HG03103 (cell line): ENCODE measurements around the gene RPL5.
"Not testable (repeated sequence)": the region's sequence is repeated elsewhere in the genome, so short reads cannot be mapped to it uniquely, and the experiment has no call there.

Experiments
- ATAC-seq: cut with Tn5 transposase; IDR thresholded peaks from one replicate; pipeline ENCODE4 v1.9.1; 2021; ENCODE audit warnings: low read depth; ENCODE audit not compliant: unreplicated experiment

Gene RPL5

DNA sequence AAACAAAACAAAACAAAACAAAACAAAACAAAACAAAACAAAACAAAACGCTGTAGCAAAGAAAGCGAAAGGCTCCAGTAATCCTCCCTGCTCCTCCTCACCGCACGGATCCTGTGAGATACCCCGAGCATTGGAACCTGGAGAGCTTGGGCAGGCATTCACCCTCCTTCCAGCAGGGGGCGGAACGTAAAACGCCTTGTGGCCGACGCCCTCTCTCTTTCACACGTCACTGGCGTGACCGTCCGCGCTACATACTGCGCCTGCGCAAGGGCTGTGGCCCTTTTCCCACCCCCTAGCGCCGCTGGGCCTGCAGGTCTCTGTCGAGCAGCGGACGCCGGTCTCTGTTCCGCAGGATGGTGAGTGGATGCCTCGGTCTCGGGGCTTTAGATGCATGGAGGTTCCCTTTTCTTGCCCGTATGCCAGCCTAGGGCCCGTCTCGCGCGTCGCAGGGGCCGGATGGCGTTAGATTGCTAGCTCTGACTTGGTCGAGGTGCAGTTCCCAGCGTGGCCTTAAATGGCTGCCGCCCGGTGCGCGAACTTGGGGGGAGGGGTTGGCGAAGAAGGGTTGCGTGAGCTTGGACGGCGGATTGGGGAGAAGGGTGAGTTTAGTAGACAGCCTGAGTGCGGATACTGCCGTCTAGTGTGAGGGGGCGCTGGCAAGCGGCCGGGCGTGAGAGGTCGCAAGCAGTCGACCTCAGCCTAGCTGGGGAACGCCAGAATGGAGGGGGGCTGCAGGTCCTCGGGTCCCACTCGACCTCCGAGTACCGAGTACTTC, at the start of gene RPL5:
TSS of gene RPL5 (plus strand) at position 279 of the 775 bp plus-strand sequence. CDS start at position 354, 75 bp downstream.
- ATAC-seq, result peak; percentile 87

DNA sequence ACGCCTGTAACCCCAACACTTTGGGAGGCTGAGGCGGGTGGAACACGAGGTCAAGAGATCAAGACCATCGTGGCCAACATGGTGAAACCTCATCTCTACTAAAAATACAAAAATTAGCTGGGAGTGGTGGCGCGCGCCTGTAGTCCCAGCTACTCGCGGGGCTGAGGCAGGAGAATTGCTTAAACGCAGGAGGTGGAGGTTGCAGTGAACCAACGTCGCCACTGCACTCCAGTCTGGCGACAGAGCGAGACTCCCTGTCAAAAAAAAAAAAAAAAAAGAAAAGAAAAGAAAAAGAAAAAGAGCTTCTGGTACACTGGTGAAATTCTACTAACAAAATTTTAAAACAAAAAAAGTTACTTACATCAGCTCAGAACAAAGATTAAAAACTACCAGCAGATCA, 48.3 kb upstream of the RPL5 start:
- ATAC-seq, result not testable (repeated sequence)

- ATAC-seq, result no peak
Measured at GRCh38 chr1:92784021-92784638, 47.7 kb upstream of the RPL5 start.

DNA sequence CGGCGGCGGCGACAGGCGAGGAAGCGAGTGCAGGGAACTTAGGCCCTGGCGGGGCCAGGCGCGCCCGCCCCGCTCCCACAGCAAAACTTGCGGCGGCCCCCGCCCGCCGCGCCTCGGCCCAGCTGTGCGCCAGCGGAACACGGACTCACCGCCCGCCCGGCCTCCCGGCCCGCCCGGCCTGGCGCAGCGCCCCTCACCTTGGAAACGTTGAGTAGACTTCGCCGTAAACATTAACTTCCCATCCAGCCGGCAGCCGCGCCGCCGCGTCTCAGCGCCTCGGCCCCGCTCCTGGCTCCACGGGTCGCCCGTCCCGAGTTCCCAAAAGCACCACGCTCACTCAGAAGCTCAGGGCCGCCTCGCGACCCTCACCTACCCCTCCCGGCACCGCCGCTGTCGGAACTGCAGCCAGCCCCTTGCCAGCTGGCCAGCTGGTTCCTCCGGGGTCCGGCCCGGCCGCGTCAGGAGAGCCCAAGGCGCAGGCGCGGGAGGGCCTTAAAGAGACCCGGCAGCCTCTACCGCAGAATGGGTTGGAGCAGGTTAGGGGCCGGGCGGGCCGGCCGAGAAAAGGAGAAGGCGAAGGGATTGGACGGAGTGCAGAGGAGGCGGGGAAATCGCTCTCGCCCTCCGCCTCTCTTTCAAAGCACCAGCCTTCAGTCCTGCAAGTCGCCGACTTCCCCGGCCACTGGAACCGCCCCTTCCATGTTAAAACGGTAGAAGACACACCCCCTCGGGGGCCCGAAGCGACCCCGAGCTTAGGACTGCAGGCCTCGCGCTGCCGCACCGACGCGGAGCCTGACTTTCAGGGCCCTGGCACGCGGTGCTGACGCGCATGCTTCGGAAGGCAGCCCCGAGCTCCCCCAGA, 47.0 kb upstream of the RPL5 start, which contains the start of gene EVI5:
TSS of gene EVI5 (minus strand) at position 470 of the 862 bp plus-strand sequence. CDS start 48,562 bp downstream, outside the sequence.
- peak; percentile 85 for ATAC-seq

DNA sequence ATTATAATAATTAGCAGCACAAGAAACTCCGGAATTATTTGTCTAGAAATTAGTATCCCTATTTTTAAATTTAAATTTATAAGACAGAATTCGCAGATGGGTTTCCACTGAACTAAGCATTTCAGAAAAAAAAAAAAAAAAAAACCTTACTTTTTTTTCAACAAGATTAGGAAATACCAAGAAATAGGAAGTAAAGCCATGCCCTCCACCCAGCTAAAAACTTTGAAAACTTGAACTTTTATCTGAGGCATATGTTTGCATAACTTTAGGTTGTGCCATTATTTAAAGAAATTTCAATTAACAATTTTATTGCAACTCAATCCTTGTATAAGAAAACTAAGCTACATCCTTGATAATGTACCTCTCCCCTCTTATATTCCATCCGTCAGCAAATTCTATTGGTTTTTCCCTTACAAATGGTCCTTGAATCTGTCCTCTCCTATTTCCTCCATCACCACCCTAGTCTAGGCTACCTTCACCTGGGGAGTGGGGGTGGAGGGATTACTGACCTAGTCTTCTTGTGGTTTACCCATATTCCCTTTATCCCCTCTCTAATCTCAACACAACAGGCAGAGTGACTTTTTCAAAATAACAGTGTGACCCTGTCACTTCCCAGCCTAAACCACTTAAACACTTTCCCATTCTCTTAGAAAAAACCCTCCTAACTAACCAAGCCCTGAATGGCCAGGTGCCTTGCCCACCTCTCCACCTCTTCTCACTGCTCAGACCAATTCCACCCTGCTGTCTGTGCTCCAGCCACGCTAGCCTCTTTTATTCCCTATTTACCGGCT, 45.5 kb upstream of the RPL5 start:
- no peak for ATAC-seq

DNA sequence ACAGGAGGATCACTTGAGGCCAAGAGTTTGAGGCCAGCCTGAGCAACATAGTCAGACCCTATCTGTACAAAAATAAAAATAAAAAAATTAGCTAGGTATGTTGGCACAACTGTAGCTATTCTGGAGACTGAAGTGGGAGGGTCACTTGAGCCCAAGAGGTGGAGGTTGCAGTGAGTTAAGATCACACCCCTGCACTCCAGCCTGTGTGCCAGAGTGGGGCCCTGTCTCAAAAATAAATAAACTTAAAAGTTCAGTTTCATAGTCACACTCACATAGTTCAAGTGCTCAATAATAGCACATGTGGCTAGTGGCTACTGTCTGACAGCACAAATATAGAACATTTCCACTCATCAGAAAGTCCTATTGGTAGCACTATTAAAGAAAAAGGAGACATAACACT, 41.8 kb upstream of the RPL5 start:
- no peak for ATAC-seq

DNA sequence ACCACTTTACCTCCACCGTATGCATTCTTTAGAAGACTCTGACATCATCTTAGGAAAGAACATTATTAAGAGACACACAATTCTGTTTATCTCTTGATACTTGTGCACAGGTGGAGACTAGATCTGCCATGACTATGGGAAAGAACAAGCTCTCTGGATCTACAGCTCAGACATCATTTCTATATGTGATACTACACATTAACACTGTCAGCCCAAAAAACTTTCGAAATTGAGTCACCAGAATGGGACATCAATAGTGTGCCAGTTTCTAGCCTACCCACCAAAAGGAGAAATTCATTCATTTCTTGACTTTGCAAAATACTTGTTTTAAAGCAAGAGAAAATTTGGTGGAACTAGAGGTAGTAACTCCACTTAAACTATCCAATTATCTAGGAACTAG, 41.0 kb upstream of the RPL5 start:
- ATAC-seq, result no peak

- ATAC-seq, result no peak
Measured at GRCh38 chr1:92791487-92792066, 40.3 kb upstream of the RPL5 start.

GRCh38 chr1:92792340-92792782, 39.5 kb upstream of the RPL5 start:
- ATAC-seq, result no peak

GRCh38 chr1:92795166-92795565, 36.7 kb upstream of the RPL5 start:
- no peak for ATAC-seq

DNA sequence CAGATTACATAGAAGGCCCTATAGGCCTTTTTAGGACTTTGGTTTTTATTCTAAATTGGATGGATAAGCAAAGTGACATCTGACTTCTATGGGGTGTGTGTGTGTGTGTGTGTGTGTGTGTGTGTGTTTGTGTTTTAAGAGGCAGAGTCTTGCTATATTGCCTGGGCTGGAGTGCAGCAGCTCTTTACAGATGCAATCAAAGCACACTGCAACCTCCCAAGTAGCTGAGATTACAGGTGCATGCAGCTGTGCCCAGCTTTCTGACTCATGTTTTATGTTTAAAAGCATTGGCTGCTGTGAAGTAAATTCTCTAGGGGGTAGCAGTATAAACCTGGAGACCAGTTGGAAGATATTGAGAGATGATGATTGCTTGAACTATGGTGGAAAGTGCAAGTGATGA, 34.5 kb upstream of the RPL5 start:
- no peak for ATAC-seq

DNA sequence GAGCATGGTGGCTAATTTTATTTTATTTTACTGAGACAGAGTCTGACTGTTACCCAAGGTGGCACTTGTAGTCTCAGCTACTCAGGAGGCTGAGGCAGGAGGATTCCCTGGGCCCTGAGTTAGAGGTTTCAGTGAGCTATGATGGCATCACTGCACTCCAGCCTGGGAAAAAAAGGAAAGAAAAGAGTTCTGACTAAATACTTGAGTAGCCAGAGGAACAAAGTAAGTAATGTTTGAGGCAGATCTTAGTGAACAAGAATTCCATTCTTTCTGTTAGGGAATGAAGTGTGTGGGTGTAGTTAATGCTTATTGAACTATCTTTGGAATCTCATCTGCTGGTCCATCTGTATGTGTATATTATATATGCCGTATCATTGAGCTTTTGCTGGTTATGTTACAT, 33.9 kb upstream of the RPL5 start:
- ATAC-seq, result no peak

DNA sequence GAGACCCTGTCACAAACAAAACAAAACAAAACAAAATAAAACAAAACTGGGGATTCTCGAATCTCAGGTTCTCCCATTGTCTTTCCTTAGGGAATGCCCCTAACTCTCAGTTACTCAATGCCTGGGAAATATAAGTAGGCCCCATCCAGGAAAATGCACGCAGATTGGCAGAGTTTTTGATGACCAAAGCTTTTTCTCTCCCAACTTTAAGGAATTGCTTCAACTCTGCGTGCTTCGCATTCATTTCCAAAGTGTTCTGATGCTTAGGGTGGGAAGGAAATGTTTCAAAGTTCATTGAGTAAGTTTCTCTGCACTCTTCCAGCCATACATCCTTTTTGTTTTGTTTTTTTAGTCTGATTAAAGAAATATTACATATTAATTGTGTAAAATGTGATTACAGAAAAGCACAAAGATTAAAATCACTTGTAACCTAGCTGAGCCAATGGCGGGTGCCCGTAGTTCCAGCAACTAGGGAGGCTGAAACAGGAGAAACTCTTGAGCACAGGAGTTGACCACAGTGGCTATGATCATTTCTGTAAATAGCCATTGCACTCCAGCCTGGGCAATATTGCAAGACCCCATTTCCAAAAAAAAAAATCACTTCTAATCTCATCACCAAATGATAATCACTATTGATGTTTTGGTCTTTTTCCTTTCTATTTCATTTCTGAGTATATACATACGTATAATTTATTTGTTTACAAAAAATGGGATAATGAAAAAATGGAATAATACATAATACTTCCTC, 28.5 kb upstream of the RPL5 start:
- no peak for ATAC-seq

DNA sequence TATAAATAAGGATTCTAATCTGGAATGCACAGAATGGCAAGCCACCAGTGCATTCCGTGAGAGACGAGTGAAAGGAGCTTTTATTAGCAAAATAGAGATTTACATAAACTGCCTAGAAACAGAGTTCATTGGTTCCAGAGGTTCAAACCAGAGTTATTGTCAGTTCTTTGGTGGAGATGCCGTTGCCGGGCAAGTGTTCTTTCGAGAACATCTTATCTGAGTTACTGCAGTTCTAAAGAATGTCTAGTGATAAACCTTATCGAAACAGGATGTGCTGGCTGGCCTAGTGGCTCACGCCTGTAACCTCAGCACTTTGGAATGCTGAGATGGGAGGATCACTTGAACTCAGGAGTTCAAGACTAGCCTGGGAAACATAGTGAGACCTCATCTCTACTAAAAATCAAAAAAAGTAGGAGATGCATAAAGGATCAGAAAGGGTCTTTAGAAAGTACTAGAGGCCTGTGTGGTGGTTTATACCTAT, 27.1 kb upstream of the RPL5 start:
- no peak for ATAC-seq

DNA sequence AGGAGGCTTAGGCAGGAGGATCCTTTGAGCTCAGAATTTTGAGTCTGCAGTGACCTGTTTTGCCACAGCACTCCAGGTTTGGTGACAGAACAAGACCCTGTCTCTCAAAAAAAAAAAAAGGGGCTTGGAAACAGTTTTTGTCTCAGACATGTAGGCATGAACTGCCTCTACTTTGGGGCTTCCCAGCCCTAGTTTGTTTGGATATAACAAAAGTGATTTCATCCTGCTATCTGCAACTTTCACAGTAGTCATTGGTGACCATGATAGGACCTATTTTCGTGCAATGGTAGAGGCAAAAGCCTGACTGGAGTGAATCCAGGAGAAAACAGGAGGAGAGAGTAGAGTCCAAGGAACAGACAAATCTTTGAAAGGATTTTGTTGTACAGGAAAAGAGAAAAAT, 26.6 kb upstream of the RPL5 start:
- ATAC-seq, result no peak

DNA sequence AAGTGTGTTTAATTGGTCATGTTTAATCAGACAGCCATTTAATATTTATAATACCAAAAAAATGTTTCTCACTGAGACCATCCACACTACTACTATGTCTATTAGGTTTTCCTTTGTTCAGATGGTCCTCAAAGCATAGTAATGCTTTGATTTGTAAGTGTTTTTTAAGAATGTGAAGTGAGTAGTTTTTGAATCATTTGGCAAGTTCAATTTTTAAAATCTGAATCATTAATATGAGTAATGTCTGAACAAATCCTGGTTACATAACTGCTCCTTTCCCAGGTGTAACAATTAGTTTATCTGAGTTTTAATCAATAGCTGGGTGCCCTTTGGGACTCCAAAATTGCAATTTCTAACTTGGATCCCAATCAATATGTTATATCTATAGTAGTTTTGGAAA, 23.5 kb upstream of the RPL5 start:
- no peak for ATAC-seq

GRCh38 chr1:92816732-92817131, 15.1 kb upstream of the RPL5 start:
- ATAC-seq, result no peak

DNA sequence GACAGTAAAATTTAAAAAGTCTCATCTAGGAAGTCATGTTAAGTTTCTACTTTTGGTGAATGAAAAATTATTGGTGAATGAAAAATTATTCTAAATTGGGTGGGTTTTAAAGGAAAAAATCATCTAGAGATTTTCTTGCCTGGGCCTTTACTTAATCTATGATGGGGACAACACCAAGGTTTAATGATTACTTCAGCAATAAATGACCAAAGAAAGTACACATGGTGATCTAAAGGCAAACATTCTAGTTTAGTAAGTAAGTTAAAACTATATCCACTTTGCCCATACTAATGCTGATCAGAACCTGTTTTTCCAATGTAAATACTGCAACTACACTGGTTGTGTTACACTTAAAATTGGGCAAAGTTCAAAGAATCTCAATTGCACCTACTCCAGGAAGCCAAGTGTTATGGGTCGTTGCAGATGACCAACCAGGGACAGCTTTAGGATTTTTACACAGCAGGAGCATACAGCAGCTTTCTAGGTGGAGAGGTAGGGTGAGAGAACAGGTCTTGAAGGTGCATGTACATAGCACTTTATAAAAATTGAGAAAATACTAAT, 14.6 kb upstream of the RPL5 start:
- no peak for ATAC-seq
